Transverse colon (tissue), 4 donors: ENCODE results near the gene SHC2. TPM values are rescaled to one million over a fixed set of nuclear protein-coding genes. Genes with fewer than 3 reads are reported as not detected.

ENCODE experiments used
- DNase-seq: peaks from one replicate; pipeline ENCODE4 v3.0.0-alpha.2; 2019
- H3K27ac ChIP-seq, 4 donors: fragments of 200-600 bp; sonication (generic); 2 replicates each; pipeline ENCODE4 v1.5.1; 2016 to 2018; ENCODE audit warnings: inconsistent platforms in 4 of 4
- H3K27me3 ChIP-seq: fragments of 200-600 bp; sonication (generic); 2 replicates; pipeline ENCODE4 v1.5.1; 2017; ENCODE audit warnings: inconsistent platforms
- H3K36me3 ChIP-seq, 4 donors: fragments of 200-600 bp; sonication (generic); 2 replicates each; pipeline ENCODE4 v1.5.1; 2017 to 2019; ENCODE audit warnings: inconsistent platforms in 4 of 4
- H3K4me1 ChIP-seq, 4 donors: fragments of 200-600 bp; sonication (generic); 2 replicates each; pipeline ENCODE4 v1.5.1; 2017 to 2020; ENCODE audit warnings: inconsistent platforms in 4 of 4
- H3K4me3 ChIP-seq, 4 donors: fragments of 200-600 bp; sonication (generic); 1 replicate in 1 of 4; 2 replicates in 3 of 4; pipeline versions ENCODE4 v1.5.1 to v1.6.1; 2017 to 2019; ENCODE audit warnings: inconsistent platforms in 4 of 4
- H3K9me3 ChIP-seq, 2 donors: fragments of 200-600 bp; sonication (generic); 2 replicates each; pipeline ENCODE4 v1.5.1; 2017 to 2019; ENCODE audit warnings: inconsistent platforms in 2 of 2
- EP300 ChIP-seq: sonication (generic); formaldehyde crosslinking; IDR thresholded peaks from one replicate; pipeline ENCODE4 v1.6.1; 2017; ENCODE audit warnings: antibody characterized with exemption, low read depth
- POLR2A ChIP-seq: fragments of 450-650 bp; IDR thresholded peaks from one replicate; pipeline ENCODE4 v1.6.1; 2016; ENCODE audit warnings: antibody characterized with exemption, mild to moderate bottlenecking, moderate library complexity
- POLR2AphosphoS5 ChIP-seq, 3 donors: sonication (generic); formaldehyde crosslinking; IDR thresholded peaks; one replicate each; pipeline ENCODE4 v1.6.1; 2016; ENCODE audit warnings: antibody characterized with exemption in 3 of 3
- WGBS, 2 donors: methylation state at CpG; one replicate each; pipeline ENCODE4 v1.1.5; 2018; ENCODE audit warnings: low coverage in 1 of 2; 5-methylcytosine and 5-hydroxymethylcytosine counted together
- in situ Hi-C, 4 donors: fragments of 200-750 bp; cut with MboI; loops; one replicate each; pipeline versions ENCODE4 v1.15.0 to v1.15.1; 2017; ENCODE audit warnings: low sequenced_read_pairs in 3 of 4, low pct_ligation_motif_present in 1 of 4, low pct_unique_long_range_greater_than_20kb in 1 of 4
- intact Hi-C: fragments of 100-400 bp; cut with DNase I; formaldehyde crosslinking; loops from one replicate; pipeline ENCODE4 v1.15.1; 2023; ENCODE audit warnings: low total_unique reads
- total RNA-seq, 4 donors: library from RNA; depleted of rRNA; stranded (reverse); fragments of >200 nt; gene quantifications; one replicate each; pipeline ENCODE4 v1.1.0, GENCODE V29; 2016
- TF ChIP-seq, protein P1 (sequence below), 5 experiments: fragments of 200-600 bp in 3 of 5; fragments of 450-650 bp in 2 of 5; sonication (generic) in 3 of 5; IDR thresholded peaks; 1 replicate in 2 of 5; 2 replicates in 3 of 5; pipeline ENCODE4 v1.5.1; 2016 to 2017; ENCODE audit warnings: antibody characterized with exemption in 5 of 5, inconsistent platforms in 3 of 5, mild to moderate bottlenecking in 2 of 5, moderate library complexity in 1 of 5

SHC2 gene
- total RNA-seq, 4 donors from 2014 or later, result 6.3 to 30.3 (median 11.1) TPM

GRCh38 chr19:488505-489417, 27.9 kb upstream of the SHC2 start:
- H3K36me3 ChIP-seq, result no peaks in the 10 kb centered on the region
- in situ Hi-C loops, result no loop called here
- TF ChIP-seq, protein P1, sequence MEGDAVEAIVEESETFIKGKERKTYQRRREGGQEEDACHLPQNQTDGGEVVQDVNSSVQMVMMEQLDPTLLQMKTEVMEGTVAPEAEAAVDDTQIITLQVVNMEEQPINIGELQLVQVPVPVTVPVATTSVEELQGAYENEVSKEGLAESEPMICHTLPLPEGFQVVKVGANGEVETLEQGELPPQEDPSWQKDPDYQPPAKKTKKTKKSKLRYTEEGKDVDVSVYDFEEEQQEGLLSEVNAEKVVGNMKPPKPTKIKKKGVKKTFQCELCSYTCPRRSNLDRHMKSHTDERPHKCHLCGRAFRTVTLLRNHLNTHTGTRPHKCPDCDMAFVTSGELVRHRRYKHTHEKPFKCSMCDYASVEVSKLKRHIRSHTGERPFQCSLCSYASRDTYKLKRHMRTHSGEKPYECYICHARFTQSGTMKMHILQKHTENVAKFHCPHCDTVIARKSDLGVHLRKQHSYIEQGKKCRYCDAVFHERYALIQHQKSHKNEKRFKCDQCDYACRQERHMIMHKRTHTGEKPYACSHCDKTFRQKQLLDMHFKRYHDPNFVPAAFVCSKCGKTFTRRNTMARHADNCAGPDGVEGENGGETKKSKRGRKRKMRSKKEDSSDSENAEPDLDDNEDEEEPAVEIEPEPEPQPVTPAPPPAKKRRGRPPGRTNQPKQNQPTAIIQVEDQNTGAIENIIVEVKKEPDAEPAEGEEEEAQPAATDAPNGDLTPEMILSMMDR (IDR thresholded peaks at IDR 0.05), result peak in 2 of 5 experiments; percentile 2 to 18
- TF ChIP-seq POLR2AphosphoS5 (IDR thresholded peaks at IDR 0.05) (peak in 2 of 3 donors; percentile 82 to 84), EP300 (no peak), POLR2A (peak; percentile 72)
- H3K4me3 ChIP-seq, result peak overlapping the region; percentile 90 to 99 (median 96)
- H3K4me1 ChIP-seq, result peaks cover 4 to 16% (median 9%) of the 10 kb centered on the region in 4 donors
- 0 to 1% methylated on average over 11 to 82 of the region's 114 CpGs for WGBS, 2 donors
- intact Hi-C loops, result loop anchor here (10.0 kb wide), 1 partner anchor 114 kb away; a partner anchor contains a TSS
- H3K9me3 ChIP-seq, result no peaks in the 10 kb centered on the region
- peak overlapping the region; percentile 93 to 98 (median 96) for H3K27ac ChIP-seq
- DNase-seq, result peak; percentile 95
- H3K27me3 ChIP-seq, result peaks cover 23% of the 10 kb centered on the region

GRCh38 chr19:485583-486236, 24.9 kb upstream of the SHC2 start:
- no peaks in the 10 kb centered on the region for H3K9me3 ChIP-seq
- intact Hi-C loops (loop anchor here (10.0 kb wide), 1 partner anchor 111 kb away; a partner anchor contains a TSS), in situ Hi-C loops (no loop called here)
- H3K4me3 ChIP-seq, result no peak overlapping the region
- no peaks in the 10 kb centered on the region for H3K36me3 ChIP-seq
- H3K4me1 ChIP-seq, result peaks cover 4 to 11% (median 9%) of the 10 kb centered on the region in 4 donors
- peaks cover 23% of the 10 kb centered on the region for H3K27me3 ChIP-seq
- H3K27ac ChIP-seq, result peak overlapping the region in 2 of 4 donors; percentile 5 to 21
- 24% methylated on average over 19 of the region's 23 CpGs; no CpG with 5 or more reads in 1 of the 2 donors for WGBS, 2 donors
- DNase-seq, result no peak
- TF ChIP-seq POLR2A, result no peak
- TF ChIP-seq, protein P1 (IDR thresholded peaks at IDR 0.05), result no peak
- TF ChIP-seq EP300, result no peak
- no peak for TF ChIP-seq POLR2AphosphoS5 (IDR thresholded peaks at IDR 0.05)

DNA sequence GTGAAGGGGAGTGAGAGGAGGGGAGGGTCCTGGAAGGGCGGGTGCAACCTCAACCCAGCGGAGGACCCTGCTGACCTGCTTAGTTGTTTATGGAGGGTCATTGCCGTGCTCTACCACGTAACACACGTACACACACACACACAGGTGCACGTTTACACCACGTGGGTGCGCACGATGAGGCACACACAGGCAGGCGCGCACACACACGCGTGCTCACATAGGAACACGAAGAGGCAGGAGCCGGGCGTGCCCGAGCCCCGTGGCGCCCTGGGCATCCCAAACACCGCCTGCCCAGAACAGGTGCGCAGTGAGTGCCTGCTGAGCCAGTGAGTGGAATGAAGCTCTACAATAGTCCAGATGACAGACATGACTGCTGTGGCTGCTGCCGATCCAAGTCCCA, 24.2 kb upstream of the SHC2 start:
- in situ Hi-C loops, result no loop called here
- 69% methylated on average over 22 of the region's 22 CpGs; no CpG with 5 or more reads in 1 of the 2 donors for WGBS, 2 donors
- Histone ChIP-seq H3K4me1 (peaks cover 4 to 11% (median 9%) of the 10 kb centered on the region in 4 donors), H3K36me3 (no peaks in the 10 kb centered on the region), H3K4me3 (no peak overlapping the region), H3K9me3 (no peaks in the 10 kb centered on the region), H3K27me3 (peaks cover 23% of the 10 kb centered on the region), H3K27ac (no peak overlapping the region)
- TF ChIP-seq POLR2A (no peak), EP300 (no peak), POLR2AphosphoS5 (IDR thresholded peaks at IDR 0.05) (no peak)
- TF ChIP-seq, protein P1 (IDR thresholded peaks at IDR 0.05), result no peak
- no peak for DNase-seq
- intact Hi-C loops, result loop anchor here (10.0 kb wide), 1 partner anchor 110 kb away; a partner anchor contains a TSS

DNA sequence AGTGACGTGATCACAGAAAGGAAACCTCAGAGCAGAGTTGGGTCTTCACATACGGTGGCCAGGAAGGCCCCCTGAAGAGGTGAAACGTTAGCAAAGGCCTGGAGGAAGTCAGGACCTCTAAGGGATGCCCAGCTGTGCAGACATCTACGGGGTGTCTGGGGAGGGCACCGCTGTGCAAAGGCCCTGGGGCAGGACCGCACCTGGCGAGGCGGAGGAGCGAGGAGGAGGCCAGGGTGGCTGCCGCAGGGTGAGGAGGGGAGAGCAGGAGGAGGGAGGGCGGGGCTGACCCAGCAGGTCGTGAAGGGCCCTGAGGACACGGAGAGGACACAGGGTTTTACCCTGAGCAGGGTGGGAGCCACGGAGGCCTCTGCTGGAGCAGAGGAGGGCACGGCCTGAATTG, 23.7 kb upstream of the SHC2 start:
- Histone ChIP-seq H3K27me3 (peaks cover 23% of the 10 kb centered on the region), H3K4me3 (no peak overlapping the region), H3K9me3 (no peaks in the 10 kb centered on the region), H3K4me1 (peaks cover under 1 to 9% (median 6%) of the 10 kb centered on the region in 4 donors), H3K36me3 (no peaks in the 10 kb centered on the region), H3K27ac (no peak overlapping the region)
- 57% methylated on average over 15 of the region's 15 CpGs; no CpG with 5 or more reads in 1 of the 2 donors for WGBS, 2 donors
- intact Hi-C loops, result loop anchor here (10.0 kb wide), 1 partner anchor 110 kb away; a partner anchor contains a TSS
- TF ChIP-seq, protein P1 (IDR thresholded peaks at IDR 0.05), result no peak
- no peak for TF ChIP-seq POLR2A
- TF ChIP-seq EP300, result no peak
- no peak for TF ChIP-seq POLR2AphosphoS5 (IDR thresholded peaks at IDR 0.05)
- in situ Hi-C loops, result no loop called here
- DNase-seq, result no peak
